Muscle layer of duodenum (tissue), 2 donors: ENCODE measurements around the gene ANKRD65.
"Not testable (repeated sequence)": the region's sequence is repeated elsewhere in the genome, so short reads cannot be mapped to it uniquely, and the experiment has no call there.

ENCODE experiments used
- H3K27ac ChIP-seq: one replicate; pipeline ENCODE4 v1.7.0; 2013; ENCODE audit warnings: mild to moderate bottlenecking, low read length
- H3K27me3 ChIP-seq: one replicate; pipeline ENCODE4 v1.7.0; 2013; ENCODE audit warnings: low read depth, mild to moderate bottlenecking, control low read depth, low read length
- H3K36me3 ChIP-seq, 2 donors: one replicate each; pipeline ENCODE4 v1.7.0; 2013; ENCODE audit warnings: low read length in 2 of 2, control low read depth in 1 of 2, mild to moderate bottlenecking in 1 of 2; ENCODE audit not compliant: insufficient read depth in 2 of 2, control insufficient read depth in 1 of 2
- H3K4me1 ChIP-seq, 2 donors: one replicate each; pipeline ENCODE4 v1.7.0; 2013; ENCODE audit warnings: low read length in 2 of 2, mild to moderate bottlenecking in 2 of 2, control low read depth in 1 of 2, moderate library complexity in 1 of 2; ENCODE audit not compliant: insufficient read depth in 2 of 2, control insufficient read depth in 1 of 2
- H3K4me3 ChIP-seq, 2 donors: one replicate each; pipeline ENCODE4 v1.7.0; 2013; ENCODE audit warnings: low read length in 2 of 2, low read depth in 1 of 2, mild to moderate bottlenecking in 1 of 2
- H3K9me3 ChIP-seq, 2 donors: one replicate each; pipeline ENCODE4 v1.7.0; 2013; ENCODE audit warnings: low read length in 2 of 2, control low read depth in 1 of 2, mild to moderate bottlenecking in 1 of 2; ENCODE audit not compliant: control insufficient read depth in 1 of 2
- donor health status: healthy.

ANKRD65 gene

GRCh38 chr1:1385339-1385738 is 35.7 kb downstream of the ANKRD65 start:
- H3K4me1 ChIP-seq, H3K4me3 ChIP-seq, H3K27me3 ChIP-seq, H3K27ac ChIP-seq, H3K9me3 ChIP-seq: not testable (repeated sequence)
- peaks cover 32 to 52% of the 10 kb centered on the region in 2 donors for H3K36me3 ChIP-seq

- Histone ChIP-seq H3K36me3 (peaks cover 5 to 13% of the 10 kb centered on the region in 2 donors), H3K4me1 (peaks cover 0 to under 1% of the 10 kb centered on the region in 2 donors), H3K27me3 (no peaks in the 10 kb centered on the region), H3K9me3 (no peaks in the 10 kb centered on the region), H3K27ac (no peak overlapping the region), H3K4me3 (no peak overlapping the region)
These were observed 39.8 kb downstream of the ANKRD65 start for GRCh38 chr1:1381294-1381693.

GRCh38 chr1:1380860-1381259 is 40.2 kb downstream of the ANKRD65 start:
- Histone ChIP-seq H3K27me3 (no peaks in the 10 kb centered on the region), H3K4me3 (no peak overlapping the region), H3K9me3 (no peaks in the 10 kb centered on the region), H3K36me3 (peaks cover under 1 to 9% of the 10 kb centered on the region in 2 donors), H3K27ac (no peak overlapping the region), H3K4me1 (peaks cover 0 to 5% of the 10 kb centered on the region in 2 donors)

GRCh38 chr1:1377540-1378205 is 43.4 kb downstream of the ANKRD65 start:
- peaks cover 0 to 18% of the 10 kb centered on the region in 2 donors for H3K36me3 ChIP-seq
- no peaks in the 10 kb centered on the region for H3K27me3 ChIP-seq
- H3K4me1 ChIP-seq = peaks cover 6 to 24% of the 10 kb centered on the region in 2 donors
- no peak overlapping the region for H3K4me3 ChIP-seq
- no peaks in the 10 kb centered on the region for H3K9me3 ChIP-seq
- no peak overlapping the region for H3K27ac ChIP-seq

GRCh38 chr1:1376551-1377226 is 44.4 kb downstream of the ANKRD65 start:
- H3K27me3 ChIP-seq = no peaks in the 10 kb centered on the region
- H3K4me3 ChIP-seq = no peak overlapping the region
- no peaks in the 10 kb centered on the region for H3K9me3 ChIP-seq
- no peak overlapping the region for H3K27ac ChIP-seq
- H3K4me1 ChIP-seq = peaks cover 6 to 33% of the 10 kb centered on the region in 2 donors
- peaks cover 0 to 17% of the 10 kb centered on the region in 2 donors for H3K36me3 ChIP-seq

- H3K4me1 ChIP-seq = peaks cover 6 to 39% of the 10 kb centered on the region in 2 donors
- H3K9me3 ChIP-seq = no peaks in the 10 kb centered on the region
- peaks cover 0 to 12% of the 10 kb centered on the region in 2 donors for H3K36me3 ChIP-seq
- peak within 1 kb of the TSS; percentile 67 to 85 for H3K4me3 ChIP-seq
- H3K27me3 ChIP-seq = no peaks in the 10 kb centered on the region
- H3K27ac ChIP-seq = peak within 1 kb of the TSS; percentile 85
These were observed 46.0 kb downstream of the ANKRD65 start, which contains the start of gene AURKAIP1 for GRCh38 chr1:1374929-1375662. AURKAIP1 (minus strand) TSS chr1:1375207; CDS start chr1:1374756, 451 bp downstream.

GRCh38 chr1:1374589-1374928 is 46.5 kb downstream of the ANKRD65 start:
- Histone ChIP-seq H3K9me3 (no peaks in the 10 kb centered on the region), H3K4me1 (peaks cover 6 to 39% of the 10 kb centered on the region in 2 donors), H3K36me3 (peaks cover 0 to 12% of the 10 kb centered on the region in 2 donors), H3K4me3 (peak overlapping the region; percentile 67 to 85), H3K27ac (peak overlapping the region; percentile 51), H3K27me3 (no peaks in the 10 kb centered on the region)

GRCh38 chr1:1373815-1374588 is 47.1 kb downstream of the ANKRD65 start:
- Histone ChIP-seq H3K27me3 (no peaks in the 10 kb centered on the region), H3K4me1 (peaks cover 6 to 39% of the 10 kb centered on the region in 2 donors), H3K36me3 (peaks cover 0 to 12% of the 10 kb centered on the region in 2 donors), H3K4me3 (peak overlapping the region; percentile 67 to 85), H3K9me3 (no peaks in the 10 kb centered on the region), H3K27ac (peak overlapping the region; percentile 51)

- no peak overlapping the region for H3K27ac ChIP-seq
- H3K36me3 ChIP-seq = peaks cover 0 to 12% of the 10 kb centered on the region in 2 donors
- peaks cover 6 to 39% of the 10 kb centered on the region in 2 donors for H3K4me1 ChIP-seq
- H3K27me3 ChIP-seq = no peaks in the 10 kb centered on the region
- H3K9me3 ChIP-seq = no peaks in the 10 kb centered on the region
- H3K4me3 ChIP-seq = no peak overlapping the region
These were observed 47.8 kb downstream of the ANKRD65 start for GRCh38 chr1:1373051-1373814.
